HEK293 (cell line): ENCODE results near the gene UTP25.

ENCODE experiments used
- CTCF ChIA-PET: fragments of 350-600 bp; formaldehyde crosslinking; extraction: SDS; loops from one replicate; lab custom pipeline; 2021; ENCODE audit warnings: antibody characterized with exemption; lab: Yijun Ruan, JAX
- POLR2A ChIA-PET: fragments of 300-600 bp; formaldehyde crosslinking; extraction: SDS; loops from one replicate; lab custom pipeline; 2020; ENCODE audit warnings: antibody characterized with exemption, inconsistent platforms; lab: Yijun Ruan, JAX
- H3K27ac ChIP-seq: fragments of 200-500 bp; sonication (Bioruptor generic); 2 replicates; pipeline ENCODE4 v1.5.1; 2014; ENCODE audit warnings: low read depth, low read length, control low read depth, inconsistent platforms; ENCODE audit errors: extremely low read depth
- H3K36me3 ChIP-seq, 2 experiments: fragments of 200-500 bp in 1 of 2; sonication (Bioruptor generic) in 1 of 2; 1 replicate in 1 of 2; 2 replicates in 1 of 2; pipeline ENCODE4 v1.5.1; 2014 to 2017; ENCODE audit warnings: inconsistent platforms in 2 of 2, low read length in 2 of 2; ENCODE audit not compliant: control insufficient read depth in 2 of 2, insufficient read depth in 1 of 2
- H3K4me1 ChIP-seq: fragments of 200-500 bp; sonication (Bioruptor generic); 2 replicates; pipeline ENCODE4 v1.5.1; 2014; ENCODE audit warnings: mild to moderate bottlenecking, low read length, inconsistent platforms; ENCODE audit not compliant: control insufficient read depth, insufficient read depth
- H3K4me3 ChIP-seq: 2 replicates; pipeline ENCODE4 v1.5.1; 2011; ENCODE audit warnings: low read depth, mild to moderate bottlenecking, control low read depth, low read length, moderate library complexity
- H3K9me3 ChIP-seq: fragments of 200-500 bp; sonication (Bioruptor generic); 2 replicates; pipeline ENCODE4 v1.5.1; 2014; ENCODE audit warnings: low read depth, low read length, inconsistent platforms; ENCODE audit not compliant: control insufficient read depth, insufficient read depth
- IKZF3 ChIP-seq: fragments of 450-650 bp; IDR thresholded peaks from 2 replicates; pipeline ENCODE4 v1.5.0; 2018; ENCODE audit warnings: missing biosample characterization, mild to moderate bottlenecking, missing genetic modification characterization, moderate library complexity
- MZF1 ChIP-seq: fragments of 450-650 bp; formaldehyde crosslinking; IDR thresholded peaks from 2 replicates; pipeline ENCODE4 v1.5.1; 2017; ENCODE audit warnings: missing biosample characterization, missing genetic modification characterization, borderline replicate concordance
- SP2 ChIP-seq: fragments of 450-650 bp; formaldehyde crosslinking; IDR thresholded peaks from 2 replicates; pipeline ENCODE4 v1.5.1; 2016; ENCODE audit warnings: missing biosample characterization, missing genetic modification characterization
- WT1 ChIP-seq: fragments of 450-650 bp; formaldehyde crosslinking; IDR thresholded peaks from 2 replicates; pipeline ENCODE4 v1.5.1; 2016; ENCODE audit warnings: missing biosample characterization, missing genetic modification characterization
- ZBTB48 ChIP-seq: fragments of 450-650 bp; formaldehyde crosslinking; IDR thresholded peaks from 2 replicates; pipeline ENCODE4 v1.5.1; 2016; ENCODE audit warnings: missing biosample characterization, missing genetic modification characterization
- ZNF184 ChIP-seq: fragments of 450-650 bp; IDR thresholded peaks from 2 replicates; pipeline ENCODE4 v1.5.1; 2018; ENCODE audit warnings: missing biosample characterization, mild to moderate bottlenecking, missing genetic modification characterization
- ZNF211 ChIP-seq: fragments of 450-650 bp; formaldehyde crosslinking; IDR thresholded peaks from 2 replicates; pipeline ENCODE4 v1.5.1; 2016; ENCODE audit warnings: low read depth, missing biosample characterization, missing genetic modification characterization
- ZNF266 ChIP-seq: fragments of 450-650 bp; formaldehyde crosslinking; IDR thresholded peaks from 2 replicates; pipeline ENCODE4 v1.5.1; 2016; ENCODE audit warnings: missing biosample characterization, missing genetic modification characterization, low read depth
- ZNF341 ChIP-seq: fragments of 450-650 bp; formaldehyde crosslinking; IDR thresholded peaks from 2 replicates; pipeline ENCODE4; 2016; ENCODE audit warnings: low read depth, missing biosample characterization, missing genetic modification characterization
- ZNF391 ChIP-seq: fragments of 450-650 bp; formaldehyde crosslinking; IDR thresholded peaks from 2 replicates; pipeline ENCODE4 v1.5.1; 2016; ENCODE audit warnings: low read depth, missing biosample characterization, missing genetic modification characterization, borderline replicate concordance
- ZNF501 ChIP-seq: fragments of 450-650 bp; formaldehyde crosslinking; IDR thresholded peaks from 2 replicates; pipeline ENCODE4 v1.5.1; 2016; ENCODE audit warnings: missing biosample characterization, missing genetic modification characterization
- ZNF623 ChIP-seq: fragments of 450-650 bp; formaldehyde crosslinking; IDR thresholded peaks from 2 replicates; pipeline ENCODE4 v1.5.1; 2016; ENCODE audit warnings: missing biosample characterization, missing genetic modification characterization
- ZNF660 ChIP-seq: fragments of 450-650 bp; IDR thresholded peaks from 2 replicates; pipeline ENCODE4 v1.5.1; 2018; ENCODE audit warnings: missing biosample characterization, mild to moderate bottlenecking, missing genetic modification characterization
- ZSCAN23 ChIP-seq: fragments of 450-650 bp; formaldehyde crosslinking; IDR thresholded peaks from 2 replicates; pipeline ENCODE4 v1.5.1; 2016; ENCODE audit warnings: missing biosample characterization, missing genetic modification characterization
- TF ChIP-seq, protein P1 (sequence below): fragments of 450-650 bp; formaldehyde crosslinking; IDR thresholded peaks from 2 replicates; pipeline ENCODE4 v1.5.1; 2016; ENCODE audit warnings: missing biosample characterization, missing genetic modification characterization, borderline replicate concordance
- TF ChIP-seq, protein P2 (sequence below): fragments of 450-650 bp; formaldehyde crosslinking; IDR thresholded peaks from 2 replicates; pipeline ENCODE4; 2016; ENCODE audit warnings: missing biosample characterization, missing genetic modification characterization
- TF ChIP-seq, protein P3 (sequence below): fragments of 450-650 bp; formaldehyde crosslinking; IDR thresholded peaks from 2 replicates; pipeline ENCODE4 v1.5.1; 2016; ENCODE audit warnings: missing biosample characterization, missing genetic modification characterization
- TF ChIP-seq, protein P4 (sequence below): fragments of 450-650 bp; formaldehyde crosslinking; conservative IDR thresholded peaks from 2 replicates; pipeline ENCODE4 v1.5.1; 2016; ENCODE audit warnings: low read depth, missing biosample characterization, missing genetic modification characterization
- TF ChIP-seq, protein P5 (sequence below): sonication (generic); formaldehyde crosslinking; IDR thresholded peaks from 2 replicates; pipeline ENCODE4 v1.8.1; 2022; ENCODE audit warnings: mild to moderate bottlenecking, moderate library complexity, missing genetic modification reagents

UTP25 gene

DNA sequence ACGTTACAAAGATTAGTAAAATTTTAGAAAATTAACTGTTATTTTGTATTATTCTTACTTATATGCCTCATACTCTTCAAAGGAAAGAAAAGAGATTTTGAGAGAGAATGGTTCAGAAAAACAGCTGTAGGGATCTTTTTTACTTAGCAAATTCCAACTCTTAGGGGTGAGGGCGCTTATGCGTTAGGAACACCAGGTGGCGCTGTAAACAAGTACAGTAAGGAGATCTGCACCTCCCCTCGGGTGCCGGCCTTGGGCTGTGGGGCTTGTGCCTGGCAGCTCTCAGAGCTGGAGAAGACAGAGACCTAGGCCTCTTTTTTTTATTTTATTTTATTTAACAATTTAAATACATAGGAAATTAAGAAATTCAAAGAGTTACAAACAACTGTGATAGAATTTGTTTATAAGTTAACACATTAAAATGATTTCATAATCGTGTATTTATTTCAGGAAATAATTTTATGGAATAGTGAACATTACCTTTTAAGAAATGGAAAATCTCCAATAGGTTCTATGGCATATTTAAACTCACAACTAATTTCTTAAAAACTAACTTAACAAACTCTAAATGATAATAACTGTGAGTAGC is 32.6 kb downstream of the UTP25 start (continued):
- TF ChIP-seq IKZF3 (tag by site-specific recombination) (no peak), ZNF266 (tag by site-specific recombination) (no peak), SP2 (no peak), ZNF623 (tag by site-specific recombination) (no peak), ZNF211 (tag by site-specific recombination) (no peak), ZNF660 (tag by site-specific recombination) (peak; percentile 75), ZBTB48 (tag by site-specific recombination) (no peak), ZNF341 (tag by site-specific recombination) (0 out of 2 replicates have a peak, but pooled peaks have one; percentile 12), ZNF184 (tag by site-specific recombination) (0 out of 2 replicates have a peak, but pooled peaks have one; percentile 33), ZNF391 (no peak)
- TF ChIP-seq, protein P1, sequence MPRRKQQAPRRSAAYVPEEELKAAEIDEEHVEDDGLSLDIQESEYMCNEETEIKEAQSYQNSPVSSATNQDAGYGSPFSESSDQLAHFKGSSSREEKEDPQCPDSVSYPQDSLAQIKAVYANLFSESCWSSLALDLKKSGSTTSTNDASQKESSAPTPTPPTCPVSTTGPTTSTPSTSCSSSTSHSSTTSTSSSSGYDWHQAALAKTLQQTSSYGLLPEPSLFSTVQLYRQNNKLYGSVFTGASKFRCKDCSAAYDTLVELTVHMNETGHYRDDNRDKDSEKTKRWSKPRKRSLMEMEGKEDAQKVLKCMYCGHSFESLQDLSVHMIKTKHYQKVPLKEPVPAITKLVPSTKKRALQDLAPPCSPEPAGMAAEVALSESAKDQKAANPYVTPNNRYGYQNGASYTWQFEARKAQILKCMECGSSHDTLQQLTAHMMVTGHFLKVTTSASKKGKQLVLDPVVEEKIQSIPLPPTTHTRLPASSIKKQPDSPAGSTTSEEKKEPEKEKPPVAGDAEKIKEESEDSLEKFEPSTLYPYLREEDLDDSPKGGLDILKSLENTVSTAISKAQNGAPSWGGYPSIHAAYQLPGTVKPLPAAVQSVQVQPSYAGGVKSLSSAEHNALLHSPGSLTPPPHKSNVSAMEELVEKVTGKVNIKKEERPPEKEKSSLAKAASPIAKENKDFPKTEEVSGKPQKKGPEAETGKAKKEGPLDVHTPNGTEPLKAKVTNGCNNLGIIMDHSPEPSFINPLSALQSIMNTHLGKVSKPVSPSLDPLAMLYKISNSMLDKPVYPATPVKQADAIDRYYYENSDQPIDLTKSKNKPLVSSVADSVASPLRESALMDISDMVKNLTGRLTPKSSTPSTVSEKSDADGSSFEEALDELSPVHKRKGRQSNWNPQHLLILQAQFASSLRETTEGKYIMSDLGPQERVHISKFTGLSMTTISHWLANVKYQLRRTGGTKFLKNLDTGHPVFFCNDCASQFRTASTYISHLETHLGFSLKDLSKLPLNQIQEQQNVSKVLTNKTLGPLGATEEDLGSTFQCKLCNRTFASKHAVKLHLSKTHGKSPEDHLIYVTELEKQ (tag by site-specific recombination), result no peak
- TF ChIP-seq, protein P2, sequence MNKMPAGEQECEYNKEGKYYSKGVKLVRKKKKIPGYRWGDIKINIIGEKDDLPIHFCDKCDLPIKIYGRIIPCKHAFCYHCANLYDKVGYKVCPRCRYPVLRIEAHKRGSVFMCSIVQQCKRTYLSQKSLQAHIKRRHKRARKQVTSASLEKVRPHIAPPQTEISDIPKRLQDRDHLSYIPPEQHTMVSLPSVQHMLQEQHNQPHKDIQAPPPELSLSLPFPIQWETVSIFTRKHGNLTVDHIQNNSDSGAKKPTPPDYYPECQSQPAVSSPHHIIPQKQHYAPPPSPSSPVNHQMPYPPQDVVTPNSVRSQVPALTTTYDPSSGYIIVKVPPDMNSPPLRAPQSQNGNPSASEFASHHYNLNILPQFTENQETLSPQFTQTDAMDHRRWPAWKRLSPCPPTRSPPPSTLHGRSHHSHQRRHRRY, result no peak
- TF ChIP-seq, protein P3, sequence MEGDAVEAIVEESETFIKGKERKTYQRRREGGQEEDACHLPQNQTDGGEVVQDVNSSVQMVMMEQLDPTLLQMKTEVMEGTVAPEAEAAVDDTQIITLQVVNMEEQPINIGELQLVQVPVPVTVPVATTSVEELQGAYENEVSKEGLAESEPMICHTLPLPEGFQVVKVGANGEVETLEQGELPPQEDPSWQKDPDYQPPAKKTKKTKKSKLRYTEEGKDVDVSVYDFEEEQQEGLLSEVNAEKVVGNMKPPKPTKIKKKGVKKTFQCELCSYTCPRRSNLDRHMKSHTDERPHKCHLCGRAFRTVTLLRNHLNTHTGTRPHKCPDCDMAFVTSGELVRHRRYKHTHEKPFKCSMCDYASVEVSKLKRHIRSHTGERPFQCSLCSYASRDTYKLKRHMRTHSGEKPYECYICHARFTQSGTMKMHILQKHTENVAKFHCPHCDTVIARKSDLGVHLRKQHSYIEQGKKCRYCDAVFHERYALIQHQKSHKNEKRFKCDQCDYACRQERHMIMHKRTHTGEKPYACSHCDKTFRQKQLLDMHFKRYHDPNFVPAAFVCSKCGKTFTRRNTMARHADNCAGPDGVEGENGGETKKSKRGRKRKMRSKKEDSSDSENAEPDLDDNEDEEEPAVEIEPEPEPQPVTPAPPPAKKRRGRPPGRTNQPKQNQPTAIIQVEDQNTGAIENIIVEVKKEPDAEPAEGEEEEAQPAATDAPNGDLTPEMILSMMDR (tag by site-specific recombination), result peak; percentile 40
- TF ChIP-seq, protein P4, sequence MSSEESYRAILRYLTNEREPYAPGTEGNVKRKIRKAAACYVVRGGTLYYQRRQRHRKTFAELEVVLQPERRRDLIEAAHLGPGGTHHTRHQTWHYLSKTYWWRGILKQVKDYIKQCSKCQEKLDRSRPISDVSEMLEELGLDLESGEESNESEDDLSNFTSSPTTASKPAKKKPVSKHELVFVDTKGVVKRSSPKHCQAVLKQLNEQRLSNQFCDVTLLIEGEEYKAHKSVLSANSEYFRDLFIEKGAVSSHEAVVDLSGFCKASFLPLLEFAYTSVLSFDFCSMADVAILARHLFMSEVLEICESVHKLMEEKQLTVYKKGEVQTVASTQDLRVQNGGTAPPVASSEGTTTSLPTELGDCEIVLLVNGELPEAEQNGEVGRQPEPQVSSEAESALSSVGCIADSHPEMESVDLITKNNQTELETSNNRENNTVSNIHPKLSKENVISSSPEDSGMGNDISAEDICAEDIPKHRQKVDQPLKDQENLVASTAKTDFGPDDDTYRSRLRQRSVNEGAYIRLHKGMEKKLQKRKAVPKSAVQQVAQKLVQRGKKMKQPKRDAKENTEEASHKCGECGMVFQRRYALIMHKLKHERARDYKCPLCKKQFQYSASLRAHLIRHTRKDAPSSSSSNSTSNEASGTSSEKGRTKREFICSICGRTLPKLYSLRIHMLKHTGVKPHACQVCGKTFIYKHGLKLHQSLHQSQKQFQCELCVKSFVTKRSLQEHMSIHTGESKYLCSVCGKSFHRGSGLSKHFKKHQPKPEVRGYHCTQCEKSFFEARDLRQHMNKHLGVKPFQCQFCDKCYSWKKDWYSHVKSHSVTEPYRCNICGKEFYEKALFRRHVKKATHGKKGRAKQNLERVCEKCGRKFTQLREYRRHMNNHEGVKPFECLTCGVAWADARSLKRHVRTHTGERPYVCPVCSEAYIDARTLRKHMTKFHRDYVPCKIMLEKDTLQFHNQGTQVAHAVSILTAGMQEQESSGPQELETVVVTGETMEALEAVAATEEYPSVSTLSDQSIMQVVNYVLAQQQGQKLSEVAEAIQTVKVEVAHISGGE, result no peak
- TF ChIP-seq, all 188 proteins: peak for 6

DNA sequence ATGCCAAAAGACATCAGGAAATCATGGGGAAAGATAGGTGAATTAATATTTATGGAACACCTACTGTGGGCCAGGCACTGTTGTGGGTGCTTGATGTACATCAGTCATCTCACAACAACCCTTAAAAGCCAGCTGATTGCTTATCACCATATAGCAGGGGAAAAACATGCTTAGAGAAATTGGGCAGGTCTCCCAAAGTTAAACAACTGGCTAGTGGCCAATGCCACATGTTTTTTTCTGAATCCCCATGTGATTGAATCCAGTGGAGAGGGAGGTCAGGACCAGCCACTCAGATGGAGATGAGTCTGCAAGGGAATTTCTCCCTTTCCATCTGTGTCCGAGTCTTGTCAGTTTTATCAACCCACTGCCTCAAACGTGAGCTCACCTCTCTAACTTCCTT is 33.5 kb downstream of the UTP25 start:
- Histone ChIP-seq H3K9me3 (no peaks in the 10 kb centered on the region), H3K4me3 (no peak overlapping the region), H3K4me1 (peaks cover 7% of the 10 kb centered on the region; the same call in 1 of the 2 replicates), H3K27ac (no peak overlapping the region)
- CTCF ChIA-PET, result interaction anchor here (0.6 to 5.8 kb wide), 18 partner anchors 9 to 450 kb away, joined by 3 to 84 read pairs (median 4); no protein-coding TSS in a partner anchor
- POLR2A ChIA-PET, result no interaction called here
- TF ChIP-seq ZNF501 (tag by site-specific recombination) (no peak), ZSCAN23 (no peak), ZNF660 (tag by site-specific recombination) (no peak), WT1 (tag by site-specific recombination) (no peak), MZF1 (tag by site-specific recombination) (peak; percentile 65; the same call in 1 of the 2 replicates)
- TF ChIP-seq, protein P5, sequence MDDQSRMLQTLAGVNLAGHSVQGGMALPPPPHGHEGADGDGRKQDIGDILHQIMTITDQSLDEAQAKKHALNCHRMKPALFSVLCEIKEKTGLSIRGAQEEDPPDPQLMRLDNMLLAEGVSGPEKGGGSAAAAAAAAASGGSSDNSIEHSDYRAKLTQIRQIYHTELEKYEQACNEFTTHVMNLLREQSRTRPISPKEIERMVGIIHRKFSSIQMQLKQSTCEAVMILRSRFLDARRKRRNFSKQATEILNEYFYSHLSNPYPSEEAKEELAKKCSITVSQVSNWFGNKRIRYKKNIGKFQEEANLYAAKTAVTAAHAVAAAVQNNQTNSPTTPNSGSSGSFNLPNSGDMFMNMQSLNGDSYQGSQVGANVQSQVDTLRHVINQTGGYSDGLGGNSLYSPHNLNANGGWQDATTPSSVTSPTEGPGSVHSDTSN (CRISPR knock-in tag), result no peak
- TF ChIP-seq, all 188 proteins: peak for 1
- H3K36me3 ChIP-seq, result no peaks in the 10 kb centered on the region
